IMR-90 (cell line): Measurements from ENCODE around the gene ELOVL2. TPM values are rescaled to one million over a fixed set of nuclear protein-coding genes. Genes with fewer than 3 reads are reported as not detected.

Experiments used
- ATAC-seq: fragments of 200-7000 bp; cut with Tn5 transposase; 2 replicates; pipeline ENCODE4 v1.9.1; 2020; ENCODE audit warnings: low read depth, mild to moderate bottlenecking, moderate library complexity
- BruUV-seq: library from RNA; stranded (reverse); fragments of 400-500 nt; replicated peaks from 2 replicates; lab custom pipeline; 2021; lab: Mats Ljungman, UMichigan
- CTCF ChIA-PET: fragments of 300-600 bp; formaldehyde crosslinking; extraction: SDS; loops from one replicate; lab custom pipeline; 2021; ENCODE audit warnings: antibody characterized with exemption; lab: Yijun Ruan, JAX
- POLR2A ChIA-PET: fragments of 300-600 bp; sonication (Branson Sonifier 250); formaldehyde crosslinking; loops from one replicate; lab custom pipeline; 2022; ENCODE audit warnings: antibody characterized with exemption; ENCODE audit not compliant: unreplicated experiment; lab: Charles Lee
- DNase-seq: peaks from one replicate; pipeline ENCODE4 v3.0.0; 2013
- H2AFZ ChIP-seq: replicated peaks from 2 replicates; pipeline ENCODE3; 2013; ENCODE audit warnings: low read length, mild to moderate bottlenecking; ENCODE audit not compliant: poor library complexity
- H2AK5ac ChIP-seq: 2 replicates; pipeline ENCODE4 v1.6.1; 2013; ENCODE audit warnings: low read depth, low read length, inconsistent platforms
- H2AK9ac ChIP-seq: replicated peaks from 2 replicates; pipeline ENCODE3; 2013; ENCODE audit warnings: mild to moderate bottlenecking, low read depth, low read length, moderate library complexity; ENCODE audit not compliant: poor library complexity
- H2BK120ac ChIP-seq: 2 replicates; pipeline ENCODE4 v1.6.1; 2013; ENCODE audit warnings: low read depth, low read length, inconsistent platforms
- H2BK15ac ChIP-seq: 3 replicates; pipeline ENCODE4 v1.6.1; 2013; ENCODE audit warnings: low read depth, low read length, inconsistent platforms
- H2BK20ac ChIP-seq: 2 replicates; pipeline ENCODE4 v1.6.1; 2013; ENCODE audit warnings: low read depth, mild to moderate bottlenecking, inconsistent platforms, low read length, moderate library complexity
- H2BK5ac ChIP-seq: 2 replicates; pipeline ENCODE4 v1.6.1; 2013; ENCODE audit warnings: mild to moderate bottlenecking, low read depth, low read length, inconsistent platforms; ENCODE audit not compliant: poor library complexity, severe bottlenecking
- H3K14ac ChIP-seq: replicated peaks from 2 replicates; pipeline ENCODE4 v1.6.1; 2013; ENCODE audit warnings: low read depth, low read length, inconsistent platforms
- H3K18ac ChIP-seq: 2 replicates; pipeline ENCODE4 v1.6.1; 2013; ENCODE audit warnings: low read depth, low read length, control low read depth
- H3K23ac ChIP-seq: 2 replicates; pipeline ENCODE4 v1.6.1; 2013; ENCODE audit warnings: low read depth, low read length, inconsistent platforms
- H3K27ac ChIP-seq: 2 replicates; pipeline ENCODE4 v1.5.1; 2013; ENCODE audit warnings: mild to moderate bottlenecking, control low read depth, low read length; ENCODE audit not compliant: insufficient read depth
- H3K27me3 ChIP-seq: 2 replicates; pipeline ENCODE4 v1.6.1; 2013; ENCODE audit warnings: low read length; ENCODE audit not compliant: control insufficient read depth, insufficient read depth
- H3K36me3 ChIP-seq: 2 replicates; pipeline ENCODE4 v1.6.1; 2013; ENCODE audit warnings: low read length, mixed read lengths; ENCODE audit not compliant: control insufficient read depth, insufficient read depth
- H3K4ac ChIP-seq: 2 replicates; pipeline ENCODE4 v1.6.1; 2013; ENCODE audit warnings: low read depth, low read length, inconsistent platforms
- H3K4me1 ChIP-seq: 2 replicates; pipeline ENCODE4 v1.6.1; 2013; ENCODE audit warnings: low read length, mixed read lengths; ENCODE audit not compliant: control insufficient read depth, insufficient read depth
- H3K4me2 ChIP-seq: 2 replicates; pipeline ENCODE4 v1.6.1; 2013; ENCODE audit warnings: low read depth, mild to moderate bottlenecking, control low read depth, low read length, moderate library complexity
- H3K4me3 ChIP-seq: 2 replicates; pipeline ENCODE4 v1.5.1; 2013; ENCODE audit warnings: low read depth, mild to moderate bottlenecking, control low read depth, low read length, moderate library complexity; ENCODE audit not compliant: insufficient read depth
- H3K56ac ChIP-seq: 2 replicates; pipeline ENCODE4 v1.6.1; 2013; ENCODE audit warnings: low read length, inconsistent platforms; ENCODE audit not compliant: insufficient read depth; ENCODE audit errors: extremely low read depth
- H3K79me1 ChIP-seq, 2 experiments: 2 replicates each; pipeline ENCODE4 v1.6.1; 2013; ENCODE audit warnings: low read length in 2 of 2, inconsistent platforms in 1 of 2, low read depth in 1 of 2
- H3K9ac ChIP-seq: 2 replicates; pipeline ENCODE4 v1.6.1; 2013; ENCODE audit warnings: low read depth, low read length, control low read depth
- H3K9me1 ChIP-seq: 2 replicates; pipeline ENCODE4 v1.6.1; 2013; ENCODE audit warnings: low read length, inconsistent platforms; ENCODE audit not compliant: insufficient read depth
- H3K9me3 ChIP-seq: 2 replicates; pipeline ENCODE4 v1.6.1; 2013; ENCODE audit warnings: low read length; ENCODE audit not compliant: control insufficient read depth, insufficient read depth
- H4K20me1 ChIP-seq: 2 replicates; pipeline ENCODE4 v1.6.1; 2013; ENCODE audit warnings: low read length, inconsistent platforms; ENCODE audit not compliant: insufficient read depth
- H4K5ac ChIP-seq: 2 replicates; pipeline ENCODE4 v1.6.1; 2013; ENCODE audit warnings: mild to moderate bottlenecking, low read depth, low read length, control low read depth
- H4K8ac ChIP-seq, 2 experiments: 2 replicates each; pipeline ENCODE4 v1.6.1; 2013; ENCODE audit warnings: low read depth in 2 of 2, low read length in 2 of 2, control low read depth in 1 of 2, inconsistent platforms in 1 of 2
- H4K91ac ChIP-seq: 2 replicates; pipeline ENCODE4 v1.6.1; 2013; ENCODE audit warnings: low read depth, low read length, inconsistent platforms; ENCODE audit not compliant: insufficient read depth
- SMC3 ChIP-seq: fragments of 150-350 bp; IDR thresholded peaks from 2 replicates; pipeline ENCODE4 v1.6.1; 2016; ENCODE audit warnings: low read depth, mild to moderate bottlenecking, antibody characterized with exemption, low read length, moderate library complexity
- WGBS, 2 experiments: methylation state at CpG; one replicate each; pipeline versions ENCODE4 v1.1.5 to v1.1.7; 2013; ENCODE audit warnings: missing lambda C conversion rate in 2 of 2; ENCODE audit not compliant: insufficient read length in 1 of 2; ENCODE audit errors: extremely low coverage in 2 of 2; 5-methylcytosine and 5-hydroxymethylcytosine counted together
- dilution Hi-C: fragments of 300-500 bp; cut with HindIII; formaldehyde crosslinking; loops from one replicate; pipeline ENCODE4 v1.14.3; 2018; ENCODE audit warnings: low sequenced_read_pairs; ENCODE audit not compliant: unreplicated experiment
- in situ Hi-C: fragments of 300-500 bp; cut with MboI; formaldehyde crosslinking; loops from 3 replicates; pipeline ENCODE4 v1.14.3; 2019; ENCODE audit warnings: low sequenced_read_pairs, inconsistent platforms, mixed read lengths
- intact Hi-C: fragments of 100-400 bp; cut with micrococcal nuclease; formaldehyde crosslinking; loops from 2 replicates; pipeline ENCODE4 v1.10.0; 2022
- polyA plus RNA-seq, 3 experiments: library from polyadenylated mRNA; depleted of rRNA; stranded (reverse); fragments of >200 nt; gene quantifications; 2 replicates each; pipeline ENCODE4 v1.2.3, GENCODE V29; 2012; ENCODE audit warnings: low replicate concordance in 1 of 3
- total RNA-seq: library from RNA; depleted of rRNA; stranded (reverse); fragments of >200 nt; gene quantifications from 2 replicates; pipeline ENCODE4 v1.2.3, GENCODE V29; 2012

The ELOVL2 gene
- total and polyA plus RNA-seq, 2 of the 4 experiments (the other 2 are of a cell fraction): 6.3 to 7.9 TPM

- H2BK15ac ChIP-seq: no peak overlapping the region
- no peak overlapping the region for H3K18ac ChIP-seq
- TF ChIP-seq SMC3: no peak
- H3K79me1 ChIP-seq: peaks cover 0 to 4% of the 10 kb centered on the region in 2 experiments; a peak in 1 of 4 replicates
- H3K27me3 ChIP-seq: no peaks in the 10 kb centered on the region
- no peaks in the 10 kb centered on the region; the same call in 1 of the 2 replicates for H3K9me1 ChIP-seq
- no peak overlapping the region for H3K23ac ChIP-seq
- ChIA-PET POLR2A (no interaction called here), CTCF (no interaction called here)
- H2AK5ac ChIP-seq: no peak overlapping the region
- ATAC-seq: no peak
- H4K91ac ChIP-seq: no peak overlapping the region
- dilution Hi-C loops (no loop called here), in situ Hi-C loops (no loop called here), intact Hi-C loops (no loop called here)
- H2AFZ ChIP-seq: no peak overlapping the region
- no peaks in the 10 kb centered on the region for H3K36me3 ChIP-seq
- H3K56ac ChIP-seq: no peak overlapping the region
- H2BK20ac ChIP-seq: no peak overlapping the region
- H4K8ac ChIP-seq: no peak overlapping the region
- no peaks in the 10 kb centered on the region for H3K4me1 ChIP-seq
- H3K9ac ChIP-seq: no peak overlapping the region
- no peak overlapping the region for H3K4me3 ChIP-seq
- H4K5ac ChIP-seq: no peak overlapping the region
- no peak for DNase-seq
- H3K9me3 ChIP-seq: no peaks in the 10 kb centered on the region
- no peaks in the 10 kb centered on the region for H4K20me1 ChIP-seq
- peak overlapping the region; percentile 33 for H2AK9ac ChIP-seq
- H2BK120ac ChIP-seq: no peak overlapping the region
- no CpG with 5 or more reads among the region's 3 CpGs for WGBS, 2 experiments
- no TSS peak for BruUV-seq
- no peak overlapping the region for H3K4me2 ChIP-seq
- no peak overlapping the region for H3K4ac ChIP-seq
- no peak overlapping the region for H2BK5ac ChIP-seq
- H3K27ac ChIP-seq: no peak overlapping the region
- H3K14ac ChIP-seq: no peak overlapping the region
Measured at GRCh38 chr6:11017090-11017489, 27.0 kb downstream of the ELOVL2 start.
